ENCODE data around the gene FAM187B.
"Not testable (repeated sequence)": the region's sequence is repeated elsewhere in the genome, so short reads cannot be mapped to it uniquely, and the experiment has no call there.

The FAM187B gene

GRCh38 chr19:35213663-35214632 lies 14.6 kb downstream of the FAM187B start:
- DNase-seq (ENCODE audit: low read depth) = peak; percentile 71

DNA sequence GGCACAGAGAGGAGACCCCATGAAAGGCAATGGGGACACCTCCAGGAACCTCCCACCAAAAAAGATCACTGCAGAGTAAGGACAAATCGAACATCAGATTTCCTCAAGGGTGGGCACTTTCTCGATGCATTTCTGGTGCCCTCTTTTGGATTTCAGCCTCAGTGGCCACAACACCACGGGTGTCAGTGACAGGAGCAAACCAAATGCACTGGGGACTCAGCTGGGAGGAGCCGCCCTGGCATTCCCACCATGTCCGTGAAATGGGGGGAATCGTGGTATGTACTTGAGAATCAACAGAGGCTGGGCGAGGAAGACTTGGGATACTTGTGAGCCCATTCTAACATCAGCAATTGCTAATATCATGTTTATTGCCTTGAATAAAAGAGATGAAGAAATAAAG lies 16.3 kb downstream of the FAM187B start:
- DNase-seq (ENCODE audit: low read depth) = no peak

- DNase-seq (ENCODE audit: low read depth) = peak; percentile 55
These were observed 16.9 kb downstream of the FAM187B start for GRCh38 chr19:35211545-35212230.

- DNase-seq (ENCODE audit: low read depth) = no peak
These were observed 18.9 kb downstream of the FAM187B start for GRCh38 chr19:35209646-35210045.

GRCh38 chr19:35208121-35208520 lies 20.4 kb downstream of the FAM187B start:
- no peak for DNase-seq (ENCODE audit: low read depth)

DNA sequence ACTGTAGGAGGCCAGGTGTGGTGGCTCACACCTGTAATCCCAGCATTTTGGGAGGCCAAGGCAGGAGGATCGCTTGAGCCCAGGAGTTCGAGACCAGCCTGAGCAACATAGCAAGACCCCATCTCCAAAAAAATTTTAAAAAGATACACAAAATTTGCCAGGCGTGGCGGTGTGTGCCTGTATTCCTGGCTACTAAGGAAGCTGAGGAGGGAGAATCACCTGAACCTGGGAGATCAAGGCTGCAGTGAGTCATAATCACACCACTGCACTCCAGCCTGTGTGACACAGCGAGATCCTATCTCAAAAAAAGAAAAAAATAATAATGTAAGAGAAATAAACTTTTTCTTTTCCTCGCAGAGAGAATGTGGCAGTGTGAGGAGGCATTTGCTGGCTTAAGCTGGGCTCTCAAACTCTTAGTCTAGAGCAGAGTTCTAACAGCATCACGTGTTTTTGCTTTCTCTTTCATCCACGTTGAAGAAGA lies 21.1 kb downstream of the FAM187B start:
- no peak for DNase-seq (ENCODE audit: low read depth)

- no peak for DNase-seq (ENCODE audit: low read depth)
These were observed 21.7 kb downstream of the FAM187B start for GRCh38 chr19:35206855-35207254.

- no peak for DNase-seq (ENCODE audit: low read depth)
These were observed 22.2 kb downstream of the FAM187B start for GRCh38 chr19:35206379-35206778.

DNA sequence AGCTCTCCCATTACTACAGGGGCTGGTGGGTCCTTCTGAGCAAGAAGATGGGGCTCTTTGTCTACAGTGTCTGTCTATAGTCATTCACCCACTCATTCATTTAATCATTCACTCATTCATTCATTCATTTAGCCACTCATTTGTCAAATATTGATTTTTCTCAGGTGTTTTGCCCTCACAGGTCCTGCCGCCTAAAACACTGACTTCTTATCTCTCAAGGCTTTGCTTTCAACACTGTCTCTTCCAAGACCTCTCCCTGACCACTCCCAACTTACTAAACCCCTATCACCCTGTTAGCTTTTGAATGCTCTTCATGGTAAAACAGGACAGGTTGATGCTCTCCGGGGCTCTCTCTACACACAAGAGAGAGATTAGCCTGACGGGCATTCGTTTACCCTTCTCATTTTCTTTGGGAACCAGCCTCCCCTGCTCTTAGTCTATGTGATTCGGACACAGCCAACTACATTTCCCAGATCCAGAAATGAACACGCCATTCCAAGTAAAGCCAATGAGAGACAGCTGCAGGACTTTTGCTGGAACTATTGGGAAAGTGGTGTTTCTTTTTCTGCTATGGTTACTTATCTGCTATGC lies 22.7 kb downstream of the FAM187B start:
- no peak for DNase-seq (ENCODE audit: low read depth)

GRCh38 chr19:35204799-35205732 lies 23.5 kb downstream of the FAM187B start:
- DNase-seq (ENCODE audit: low read depth) = no peak

DNA sequence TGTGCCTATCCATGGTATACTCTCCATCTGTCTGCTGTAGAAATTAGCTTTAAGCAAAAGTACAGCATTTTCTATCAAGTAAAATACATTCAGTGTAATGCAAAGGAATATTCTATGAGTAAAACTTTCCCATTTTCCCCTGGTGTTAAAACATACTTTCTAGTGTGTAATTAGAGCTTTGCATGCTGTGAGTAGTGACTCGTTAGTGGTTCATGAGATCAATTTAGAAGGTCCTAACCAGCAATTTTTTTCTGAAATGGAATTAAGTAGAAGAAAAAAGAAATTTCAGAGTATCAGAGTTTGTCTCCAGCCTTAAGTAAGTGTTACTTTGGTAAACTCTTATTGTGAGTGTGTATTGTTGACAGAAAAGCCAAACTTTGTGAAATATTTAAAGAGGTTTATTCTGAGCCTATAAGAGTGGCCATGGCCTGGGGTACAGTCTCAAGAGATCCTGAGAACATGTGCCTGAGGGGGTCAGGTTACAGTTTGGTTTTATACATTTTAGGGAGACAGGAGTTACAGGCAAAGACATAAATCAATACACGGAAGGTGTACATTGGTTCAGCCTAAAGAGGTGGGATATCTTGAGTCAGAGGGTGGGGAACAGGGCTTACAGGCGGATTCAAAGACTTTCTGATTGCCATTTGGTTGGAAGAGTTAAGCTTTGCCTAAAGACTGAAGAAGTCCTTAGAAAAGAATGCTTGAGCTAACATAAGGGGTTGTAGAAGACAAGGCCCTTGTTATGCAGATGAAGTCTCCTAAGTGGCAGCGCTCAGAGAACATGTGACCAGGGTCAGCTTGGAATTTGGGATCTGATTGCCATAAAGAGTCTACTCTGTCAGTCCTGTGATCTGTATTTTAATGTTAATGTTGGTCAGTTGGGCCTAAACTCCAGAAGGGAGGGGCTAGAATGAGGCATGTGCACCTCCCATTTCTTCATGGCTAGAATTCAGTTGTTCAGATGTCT lies 25.5 kb downstream of the FAM187B start:
- DNase-seq (ENCODE audit: low read depth) = no peak

- no peak for DNase-seq (ENCODE audit: low read depth)
These were observed 29.1 kb downstream of the FAM187B start for GRCh38 chr19:35199481-35199880.

- DNase-seq (ENCODE audit: low read depth) = not testable (repeated sequence)
These were observed 31.7 kb downstream of the FAM187B start for GRCh38 chr19:35196861-35197260.

- DNase-seq (ENCODE audit: low read depth) = no peak
These were observed 32.7 kb downstream of the FAM187B start for GRCh38 chr19:35195830-35196229.

GRCh38 chr19:35194012-35194984 lies 34.2 kb downstream of the FAM187B start:
- no peak for DNase-seq (ENCODE audit: low read depth)

DNA sequence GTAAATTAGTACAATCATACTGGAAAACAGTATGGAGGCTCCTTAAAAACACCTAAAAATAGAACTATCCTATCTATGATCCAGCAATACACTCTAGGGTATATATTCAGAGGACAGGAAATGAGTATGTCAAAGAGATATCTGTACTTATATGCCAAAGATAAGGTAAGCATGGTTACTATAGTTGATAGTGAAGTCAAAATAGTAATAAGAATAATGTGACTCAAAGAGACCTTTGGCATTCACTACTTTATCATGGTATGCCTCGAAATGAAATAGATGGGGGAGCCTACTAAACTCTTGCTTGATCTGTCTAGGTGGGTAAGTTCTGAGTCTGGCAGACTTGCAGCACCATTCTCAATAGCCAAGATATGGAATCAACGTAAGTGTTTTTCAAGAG lies 43.7 kb downstream of the FAM187B start:
- DNase-seq (ENCODE audit: low read depth) = no peak

DNA sequence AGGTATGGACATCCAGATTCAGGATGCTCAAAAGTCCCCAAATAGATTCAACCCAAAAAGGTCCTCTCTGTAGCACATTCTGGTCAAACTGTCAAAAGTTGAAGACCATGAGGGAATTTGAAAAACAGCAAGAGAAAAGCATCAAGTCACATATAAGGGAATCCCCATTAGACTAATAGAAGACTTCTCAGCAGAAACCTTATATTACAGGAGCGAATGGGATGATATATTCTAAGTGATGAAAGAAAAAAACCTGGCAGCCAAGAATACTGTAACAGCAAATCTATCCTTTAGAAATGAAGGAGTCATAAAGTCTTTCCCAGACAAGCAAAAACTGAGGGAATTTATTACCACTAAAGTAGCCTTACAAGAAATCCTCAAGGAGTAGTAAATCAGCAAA lies 44.3 kb downstream of the FAM187B start:
- DNase-seq (ENCODE audit: low read depth) = no peak

GRCh38 chr19:35181387-35181786 lies 47.2 kb downstream of the FAM187B start:
- DNase-seq (ENCODE audit: low read depth) = no peak

- DNase-seq (ENCODE audit: low read depth) = no peak
These were observed 48.7 kb downstream of the FAM187B start for GRCh38 chr19:35179830-35180229.

Measured in activated gamma-delta T cell treated with anti-CD3 and anti-CD28 coated beads, Interleukin-2, amount 50 U/mL, for 16 hours (primary cell).